Measurements from ENCODE around the gene PCSK9.

PCSK9 gene

DNA sequence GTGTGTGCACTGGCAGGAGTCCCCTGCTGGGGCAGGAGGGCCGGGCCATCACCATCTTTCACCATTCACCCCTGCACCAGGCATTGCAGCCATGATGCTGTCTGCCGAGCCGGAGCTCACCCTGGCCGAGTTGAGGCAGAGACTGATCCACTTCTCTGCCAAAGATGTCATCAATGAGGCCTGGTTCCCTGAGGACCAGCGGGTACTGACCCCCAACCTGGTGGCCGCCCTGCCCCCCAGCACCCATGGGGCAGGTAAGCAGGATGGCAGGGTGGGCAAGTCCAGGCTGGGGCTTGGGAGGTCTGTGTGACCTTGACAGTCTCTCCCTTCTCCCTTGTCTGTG, 18.6 kb downstream of the PCSK9 start:
- no peak overlapping the region for H3K4me3 ChIP-seq (ENCODE audit: low read length)
- H3K27me3 ChIP-seq (ENCODE audit: control insufficient read depth, insufficient read depth, low read length), result no peaks in the 10 kb centered on the region
- DNase-seq (ENCODE audit: low read depth, low spot score), result no peak
- peaks cover 46% of the 10 kb centered on the region for H3K36me3 ChIP-seq (ENCODE audit: control insufficient read depth, insufficient read depth, low read length)
- no peak overlapping the region for H3K27ac ChIP-seq (ENCODE audit: low read length)
- no CpG with 5 or more reads among the region's 6 CpGs for WGBS (ENCODE audit: insufficient coverage, insufficient read length)
- H3K9me3 ChIP-seq (ENCODE audit: control insufficient read depth, insufficient read depth, low read length), result no peaks in the 10 kb centered on the region
- H3K4me1 ChIP-seq (ENCODE audit: control insufficient read depth, insufficient read depth, low read length), result no peaks in the 10 kb centered on the region

DNA sequence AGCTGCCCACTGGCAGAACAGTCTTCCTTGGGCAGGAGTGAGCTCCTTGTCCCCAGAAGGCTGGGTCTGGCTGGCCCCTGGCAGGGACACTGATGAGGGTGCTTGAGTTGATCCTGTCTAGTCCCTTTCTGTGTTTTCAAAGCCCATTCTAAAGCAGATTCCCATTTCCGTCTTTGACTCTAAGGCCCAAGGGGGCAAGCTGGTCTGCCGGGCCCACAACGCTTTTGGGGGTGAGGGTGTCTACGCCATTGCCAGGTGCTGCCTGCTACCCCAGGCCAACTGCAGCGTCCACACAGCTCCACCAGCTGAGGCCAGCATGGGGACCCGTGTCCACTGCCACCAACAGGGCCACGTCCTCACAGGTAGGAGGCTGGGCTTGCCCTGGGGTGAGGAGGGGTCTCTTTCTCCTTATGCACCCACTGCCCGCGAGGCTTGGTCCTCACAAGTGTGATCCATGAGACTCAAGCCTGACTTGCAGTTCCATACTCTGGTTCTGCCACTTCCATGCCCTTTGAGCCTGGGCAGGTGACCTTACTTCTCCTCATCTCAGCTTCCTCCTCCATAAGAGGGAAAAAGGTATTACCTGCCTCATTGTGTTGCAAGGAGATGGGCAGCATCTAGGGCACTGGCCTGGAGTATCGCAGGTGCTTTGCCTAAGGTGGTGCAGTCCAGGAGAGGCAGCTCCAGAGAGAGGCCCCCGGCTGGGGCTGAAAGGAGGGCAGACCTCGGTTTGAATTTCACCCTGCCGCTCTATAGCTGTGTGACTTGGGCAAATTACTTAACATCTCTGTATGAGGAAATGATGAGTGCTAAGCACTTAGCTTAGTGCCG, 20.2 kb downstream of the PCSK9 start:
- H3K27ac ChIP-seq (ENCODE audit: low read length), result no peak overlapping the region
- no peak overlapping the region for H3K4me3 ChIP-seq (ENCODE audit: low read length)
- DNase-seq (ENCODE audit: low read depth, low spot score), result no peak
- H3K36me3 ChIP-seq (ENCODE audit: control insufficient read depth, insufficient read depth, low read length), result peaks cover 48% of the 10 kb centered on the region
- WGBS (ENCODE audit: insufficient coverage, insufficient read length), result no CpG with 5 or more reads among the region's 14 CpGs
- no peaks in the 10 kb centered on the region for H3K4me1 ChIP-seq (ENCODE audit: control insufficient read depth, insufficient read depth, low read length)
- H3K27me3 ChIP-seq (ENCODE audit: control insufficient read depth, insufficient read depth, low read length), result no peaks in the 10 kb centered on the region
- no peaks in the 10 kb centered on the region for H3K9me3 ChIP-seq (ENCODE audit: control insufficient read depth, insufficient read depth, low read length)

DNA sequence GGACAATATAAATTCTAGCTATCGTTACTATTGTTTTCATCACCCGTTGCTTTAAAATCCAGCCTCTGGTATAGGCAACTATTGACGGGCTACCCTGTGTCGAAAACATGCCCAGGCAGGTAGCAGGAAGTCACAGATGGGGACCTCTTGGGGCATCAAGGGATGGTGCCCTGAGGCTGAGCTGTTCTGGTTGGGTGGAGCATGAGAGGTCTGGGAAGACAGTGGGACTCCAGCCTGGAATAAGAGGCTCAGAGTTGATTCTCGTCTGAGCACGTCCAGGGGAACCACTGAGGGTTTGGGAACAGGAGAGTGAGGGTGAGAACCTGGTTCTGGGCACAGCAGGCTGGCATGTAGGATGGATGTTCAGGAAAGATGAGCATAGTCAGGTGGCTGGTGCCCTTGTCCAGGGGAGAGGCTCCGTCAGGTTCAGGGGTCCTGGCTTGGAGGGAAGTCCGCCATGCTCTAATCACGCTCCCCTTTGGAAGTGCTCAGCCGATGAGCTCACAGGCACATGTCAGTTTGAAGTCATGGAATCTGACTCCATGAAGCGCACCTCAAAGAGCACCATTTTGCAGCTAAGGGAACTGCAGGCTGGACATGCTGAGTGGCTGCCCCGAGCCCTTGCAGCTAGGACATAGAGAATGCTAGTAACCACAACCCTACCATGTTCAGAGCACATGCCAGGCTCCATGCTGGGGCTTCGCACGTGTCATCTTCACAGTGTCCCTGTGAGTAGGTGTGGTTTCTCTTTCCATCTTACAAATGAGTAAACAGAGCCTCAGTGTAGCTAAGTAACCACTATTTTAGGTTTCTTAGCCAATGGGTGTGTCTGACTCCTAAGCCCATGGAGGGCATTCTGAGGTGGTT, 21.0 kb downstream of the PCSK9 start:
- Histone ChIP-seq H3K27ac (ENCODE audit: low read length) (no peak overlapping the region), H3K4me3 (ENCODE audit: low read length) (no peak overlapping the region), H3K9me3 (ENCODE audit: control insufficient read depth, insufficient read depth, low read length) (no peaks in the 10 kb centered on the region), H3K4me1 (ENCODE audit: control insufficient read depth, insufficient read depth, low read length) (no peaks in the 10 kb centered on the region), H3K36me3 (ENCODE audit: control insufficient read depth, insufficient read depth, low read length) (peaks cover 48% of the 10 kb centered on the region), H3K27me3 (ENCODE audit: control insufficient read depth, insufficient read depth, low read length) (no peaks in the 10 kb centered on the region)
- no peak for DNase-seq (ENCODE audit: low read depth, low spot score)
- WGBS (ENCODE audit: insufficient coverage, insufficient read length), result no CpG with 5 or more reads among the region's 14 CpGs

DNA sequence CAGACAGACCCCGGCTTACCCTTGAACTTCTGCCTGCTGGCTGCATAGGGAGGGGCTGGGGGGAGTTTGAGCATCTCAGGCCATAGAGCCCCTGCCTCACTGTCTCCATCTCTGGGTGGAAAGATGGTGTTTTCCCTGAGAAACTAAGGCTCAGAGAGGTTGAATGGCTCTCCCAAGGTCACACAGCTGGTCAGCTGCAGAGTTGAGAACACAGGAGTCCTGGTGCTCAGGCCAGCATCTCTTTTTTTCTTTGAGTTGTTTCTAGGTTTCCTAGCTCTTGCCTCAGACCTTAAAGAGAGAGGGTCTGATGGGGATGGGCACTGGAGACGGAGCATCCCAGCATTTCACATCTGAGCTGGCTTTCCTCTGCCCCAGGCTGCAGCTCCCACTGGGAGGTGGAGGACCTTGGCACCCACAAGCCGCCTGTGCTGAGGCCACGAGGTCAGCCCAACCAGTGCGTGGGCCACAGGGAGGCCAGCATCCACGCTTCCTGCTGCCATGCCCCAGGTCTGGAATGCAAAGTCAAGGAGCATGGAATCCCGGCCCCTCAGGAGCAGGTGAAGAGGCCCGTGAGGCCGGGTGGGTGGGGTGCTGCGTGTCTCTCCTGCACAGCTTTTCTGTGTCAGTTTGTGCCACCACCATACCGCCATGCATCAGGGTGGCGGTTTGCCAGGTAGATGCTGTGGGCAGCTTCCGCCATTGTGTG, 21.8 kb downstream of the PCSK9 start:
- Histone ChIP-seq H3K27ac (ENCODE audit: low read length) (no peak overlapping the region), H3K36me3 (ENCODE audit: control insufficient read depth, insufficient read depth, low read length) (peaks cover 48% of the 10 kb centered on the region), H3K4me1 (ENCODE audit: control insufficient read depth, insufficient read depth, low read length) (no peaks in the 10 kb centered on the region), H3K27me3 (ENCODE audit: control insufficient read depth, insufficient read depth, low read length) (no peaks in the 10 kb centered on the region), H3K4me3 (ENCODE audit: low read length) (no peak overlapping the region), H3K9me3 (ENCODE audit: control insufficient read depth, insufficient read depth, low read length) (no peaks in the 10 kb centered on the region)
- DNase-seq (ENCODE audit: low read depth, low spot score), result no peak
- no CpG with 5 or more reads among the region's 13 CpGs for WGBS (ENCODE audit: insufficient coverage, insufficient read length)

DNA sequence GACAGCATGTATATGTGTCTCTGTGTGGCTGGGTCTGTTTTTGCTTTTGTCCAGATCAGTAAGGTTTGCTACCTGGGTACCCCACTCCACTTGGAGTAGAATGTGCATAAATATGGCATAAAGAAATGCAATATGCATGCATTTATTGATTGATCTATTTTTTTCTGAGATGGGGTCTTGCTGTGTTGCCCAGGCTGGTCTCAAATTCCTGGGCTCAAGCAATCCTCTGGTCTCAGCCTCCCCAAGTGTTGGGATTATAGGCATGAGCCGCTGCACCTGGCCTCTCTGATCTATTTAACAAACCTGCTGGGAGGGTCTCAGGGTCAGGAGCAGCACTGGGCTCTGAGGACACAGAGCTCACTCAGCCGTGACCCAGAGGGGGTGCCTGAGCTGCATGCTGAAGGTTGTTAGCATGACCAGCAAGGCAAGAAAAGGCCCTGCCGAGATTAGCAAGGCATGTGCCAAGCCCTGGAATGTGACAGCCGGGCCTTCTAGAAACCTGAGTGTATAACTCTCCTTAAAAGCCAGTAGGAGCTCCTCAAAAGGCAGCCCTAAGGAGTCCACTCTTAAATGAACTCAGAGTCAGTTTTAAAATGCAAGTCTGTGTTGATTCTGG, 22.5 kb downstream of the PCSK9 start:
- Histone ChIP-seq H3K4me3 (ENCODE audit: low read length) (no peak overlapping the region), H3K36me3 (ENCODE audit: control insufficient read depth, insufficient read depth, low read length) (peaks cover 42% of the 10 kb centered on the region), H3K9me3 (ENCODE audit: control insufficient read depth, insufficient read depth, low read length) (no peaks in the 10 kb centered on the region), H3K27me3 (ENCODE audit: control insufficient read depth, insufficient read depth, low read length) (no peaks in the 10 kb centered on the region), H3K27ac (ENCODE audit: low read length) (no peak overlapping the region), H3K4me1 (ENCODE audit: control insufficient read depth, insufficient read depth, low read length) (no peaks in the 10 kb centered on the region)
- DNase-seq (ENCODE audit: low read depth, low spot score), result no peak
- no CpG with 5 or more reads among the region's 4 CpGs for WGBS (ENCODE audit: insufficient coverage, insufficient read length)

DNA sequence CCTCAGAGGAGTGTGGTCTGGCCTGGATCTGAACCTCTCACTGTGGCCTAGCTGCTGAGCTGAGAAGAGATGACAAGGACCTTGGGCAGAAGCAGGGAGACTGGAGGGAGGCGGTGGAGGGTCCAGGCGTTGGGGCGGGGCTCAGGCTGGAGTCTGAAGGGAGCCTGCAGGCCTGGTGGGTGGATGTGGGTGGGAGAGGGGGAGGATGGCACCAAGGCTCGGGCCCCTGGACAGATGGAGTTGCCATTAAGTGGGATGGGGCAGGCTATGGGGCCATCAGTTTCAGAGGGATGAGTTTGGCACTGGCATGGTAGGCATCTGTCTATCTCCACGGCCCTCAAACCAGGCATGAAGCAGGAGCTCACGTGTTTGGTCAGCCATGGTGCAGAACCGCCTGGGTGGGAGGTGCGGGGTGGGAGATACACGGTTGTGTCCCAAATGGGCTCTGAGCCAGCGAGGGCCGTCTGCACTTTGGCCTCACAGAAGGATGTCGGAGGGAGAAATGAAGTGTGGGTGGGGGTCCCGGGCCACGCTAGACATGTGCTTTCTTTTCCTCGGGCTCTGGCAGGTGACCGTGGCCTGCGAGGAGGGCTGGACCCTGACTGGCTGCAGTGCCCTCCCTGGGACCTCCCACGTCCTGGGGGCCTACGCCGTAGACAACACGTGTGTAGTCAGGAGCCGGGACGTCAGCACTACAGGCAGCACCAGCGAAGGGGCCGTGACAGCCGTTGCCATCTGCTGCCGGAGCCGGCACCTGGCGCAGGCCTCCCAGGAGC, 23.6 kb downstream of the PCSK9 start:
- H3K27ac ChIP-seq (ENCODE audit: low read length), result no peak overlapping the region
- H3K36me3 ChIP-seq (ENCODE audit: control insufficient read depth, insufficient read depth, low read length), result peaks cover 41% of the 10 kb centered on the region
- H3K4me3 ChIP-seq (ENCODE audit: low read length), result no peak overlapping the region
- no peaks in the 10 kb centered on the region for H3K9me3 ChIP-seq (ENCODE audit: control insufficient read depth, insufficient read depth, low read length)
- no peak for DNase-seq (ENCODE audit: low read depth, low spot score)
- no CpG with 5 or more reads among the region's 29 CpGs for WGBS (ENCODE audit: insufficient coverage, insufficient read length)
- no peaks in the 10 kb centered on the region for H3K4me1 ChIP-seq (ENCODE audit: control insufficient read depth, insufficient read depth, low read length)
- H3K27me3 ChIP-seq (ENCODE audit: control insufficient read depth, insufficient read depth, low read length), result no peaks in the 10 kb centered on the region

DNA sequence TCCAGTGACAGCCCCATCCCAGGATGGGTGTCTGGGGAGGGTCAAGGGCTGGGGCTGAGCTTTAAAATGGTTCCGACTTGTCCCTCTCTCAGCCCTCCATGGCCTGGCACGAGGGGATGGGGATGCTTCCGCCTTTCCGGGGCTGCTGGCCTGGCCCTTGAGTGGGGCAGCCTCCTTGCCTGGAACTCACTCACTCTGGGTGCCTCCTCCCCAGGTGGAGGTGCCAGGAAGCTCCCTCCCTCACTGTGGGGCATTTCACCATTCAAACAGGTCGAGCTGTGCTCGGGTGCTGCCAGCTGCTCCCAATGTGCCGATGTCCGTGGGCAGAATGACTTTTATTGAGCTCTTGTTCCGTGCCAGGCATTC, 24.2 kb downstream of the PCSK9 start:
- WGBS (ENCODE audit: insufficient coverage, insufficient read length), result no CpG with 5 or more reads among the region's 9 CpGs
- no peaks in the 10 kb centered on the region for H3K27me3 ChIP-seq (ENCODE audit: control insufficient read depth, insufficient read depth, low read length)
- no peak for DNase-seq (ENCODE audit: low read depth, low spot score)
- no peaks in the 10 kb centered on the region for H3K9me3 ChIP-seq (ENCODE audit: control insufficient read depth, insufficient read depth, low read length)
- peaks cover 40% of the 10 kb centered on the region for H3K36me3 ChIP-seq (ENCODE audit: control insufficient read depth, insufficient read depth, low read length)
- no peaks in the 10 kb centered on the region for H3K4me1 ChIP-seq (ENCODE audit: control insufficient read depth, insufficient read depth, low read length)
- H3K4me3 ChIP-seq (ENCODE audit: low read length), result no peak overlapping the region
- no peak overlapping the region for H3K27ac ChIP-seq (ENCODE audit: low read length)

DNA sequence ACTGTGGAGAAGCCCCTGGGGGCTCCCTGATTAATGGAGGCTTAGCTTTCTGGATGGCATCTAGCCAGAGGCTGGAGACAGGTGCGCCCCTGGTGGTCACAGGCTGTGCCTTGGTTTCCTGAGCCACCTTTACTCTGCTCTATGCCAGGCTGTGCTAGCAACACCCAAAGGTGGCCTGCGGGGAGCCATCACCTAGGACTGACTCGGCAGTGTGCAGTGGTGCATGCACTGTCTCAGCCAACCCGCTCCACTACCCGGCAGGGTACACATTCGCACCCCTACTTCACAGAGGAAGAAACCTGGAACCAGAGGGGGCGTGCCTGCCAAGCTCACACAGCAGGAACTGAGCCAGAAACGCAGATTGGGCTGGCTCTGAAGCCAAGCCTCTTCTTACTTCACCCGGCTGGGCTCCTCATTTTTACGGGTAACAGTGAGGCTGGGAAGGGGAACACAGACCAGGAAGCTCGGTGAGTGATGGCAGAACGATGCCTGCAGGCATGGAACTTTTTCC, 24.8 kb downstream of the PCSK9 start:
- DNase-seq (ENCODE audit: low read depth, low spot score), result no peak
- Histone ChIP-seq H3K27me3 (ENCODE audit: control insufficient read depth, insufficient read depth, low read length) (no peaks in the 10 kb centered on the region), H3K36me3 (ENCODE audit: control insufficient read depth, insufficient read depth, low read length) (peaks cover 35% of the 10 kb centered on the region), H3K4me3 (ENCODE audit: low read length) (no peak overlapping the region), H3K4me1 (ENCODE audit: control insufficient read depth, insufficient read depth, low read length) (no peaks in the 10 kb centered on the region), H3K27ac (ENCODE audit: low read length) (no peak overlapping the region), H3K9me3 (ENCODE audit: control insufficient read depth, insufficient read depth, low read length) (no peaks in the 10 kb centered on the region)
- no CpG with 5 or more reads among the region's 12 CpGs for WGBS (ENCODE audit: insufficient coverage, insufficient read length)

DNA sequence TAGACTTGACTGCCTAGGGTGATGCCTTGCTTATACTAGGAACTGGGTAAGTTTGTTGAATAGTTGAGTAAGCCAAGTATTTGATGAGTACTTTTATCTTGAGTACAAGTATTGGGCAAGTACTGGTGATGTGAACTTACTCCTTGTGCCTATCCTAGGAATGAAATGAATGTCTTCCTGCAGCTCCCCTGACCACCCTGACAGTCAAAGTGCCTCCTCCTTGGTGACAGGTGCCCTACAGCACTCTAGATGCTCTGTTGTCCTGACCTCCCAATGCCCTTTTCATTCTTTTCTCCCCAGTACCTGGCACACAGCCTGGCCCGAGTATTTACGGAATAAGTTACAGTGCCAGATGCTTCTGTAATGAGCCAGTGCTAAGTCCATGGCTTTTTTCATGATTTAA, 25.5 kb downstream of the PCSK9 start:
- no peaks in the 10 kb centered on the region for H3K27me3 ChIP-seq (ENCODE audit: control insufficient read depth, insufficient read depth, low read length)
- H3K4me1 ChIP-seq (ENCODE audit: control insufficient read depth, insufficient read depth, low read length), result no peaks in the 10 kb centered on the region
- H3K36me3 ChIP-seq (ENCODE audit: control insufficient read depth, insufficient read depth, low read length), result peaks cover 30% of the 10 kb centered on the region
- WGBS (ENCODE audit: insufficient coverage, insufficient read length), result no CpG with 5 or more reads among the region's 2 CpGs
- H3K27ac ChIP-seq (ENCODE audit: low read length), result no peak overlapping the region
- no peaks in the 10 kb centered on the region for H3K9me3 ChIP-seq (ENCODE audit: control insufficient read depth, insufficient read depth, low read length)
- no peak for DNase-seq (ENCODE audit: low read depth, low spot score)
- no peak overlapping the region for H3K4me3 ChIP-seq (ENCODE audit: low read length)
